Mammary epithelial cell (primary cell): Measurements from ENCODE around the gene SLC22A1.

ENCODE experiments used
- CTCF ChIP-seq, 2 donors: IDR thresholded peaks in 1 of 2; conservative IDR thresholded peaks in 1 of 2; 2 replicates each; pipeline ENCODE4 v1.5.1; 2011 to 2012; ENCODE audit warnings: inconsistent platforms in 2 of 2, low read length in 2 of 2, mild to moderate bottlenecking in 2 of 2, control low read depth in 1 of 2, low read depth in 1 of 2; ENCODE audit not compliant: insufficient read depth in 1 of 2; ENCODE audit errors: extremely low read depth in 1 of 2
- EZH2 ChIP-seq: IDR thresholded peaks from 2 replicates; pipeline ENCODE4 v1.6.1; 2012; ENCODE audit warnings: low read length, inconsistent platforms, borderline replicate concordance

GRCh38 chr6:160134779-160135547, 13.3 kb downstream of the SLC22A1 start:
- no peak for TF ChIP-seq CTCF (conservative IDR thresholded peaks at IDR 0.05 in 1 of 2, IDR thresholded peaks at IDR 0.05 in 1 of 2; ENCODE audit: extremely low read depth in 1 of 2, insufficient read depth in 1 of 2, low read depth in 1 of 2, low read length in 2 of 2)
- TF ChIP-seq EZH2, result no peak
